ENCODE data around the gene TMEM119. TPM values are rescaled to one million over a fixed set of nuclear protein-coding genes. Genes with fewer than 3 reads are reported as not detected.

Gene TMEM119
- total RNA-seq, 5 donors from 2014 or later (not counting 1 experiment from before 2014, with no cell fraction given) = 0.13 to 3.9 (median 0.98) TPM

- Mint-ChIP-seq H3K9me3 (no peaks in the 10 kb centered on the region), H3K36me3 (peaks cover 15% of the 10 kb centered on the region), H3K4me3 (peak overlapping the region in 1 of 3 donors; percentile 15), H3K4me1 (peaks cover 86 to 92% (median 89%) of the 10 kb centered on the region in 3 donors), H3K27me3 (no peaks in the 10 kb centered on the region), H3K27ac (peak overlapping the region; percentile 88 to 98)
- peaks cover 0 to 23% of the 10 kb centered on the region in 2 donors for H3K36me3 ChIP-seq (ENCODE audit: control insufficient read depth in 2 of 2, extremely low read depth in 1 of 2, insufficient read depth in 1 of 2, low read length in 1 of 2)
- ChIA-PET CTCF (interaction anchor here (1.0 to 11.9 kb wide), 3 partner anchors 46 to 62 kb away, joined by 3 to 140 read pairs (median 4); partner anchors contain the start of gene SELPLG (in 1 of the 2)), POLR2A (no interaction called here)
- no peak overlapping the region for H3K4me3 ChIP-seq (ENCODE audit: control insufficient read depth in 1 of 2, extremely low read depth in 1 of 2, low read length in 1 of 2)
- H3K9me3 ChIP-seq = no peaks in the 10 kb centered on the region
- DNase-seq (peak in 1 of 35 experiments; percentile 19), ATAC-seq (replicated peaks in 1 of 4) (no peak)
- WGBS (ENCODE audit: insufficient coverage) = 86% methylated on average over 4 of the region's 8 CpGs
- H3K27ac ChIP-seq (ENCODE audit: low read length) = peak overlapping the region; percentile 21
- no peaks in the 10 kb centered on the region for H3K27me3 ChIP-seq (replicated peaks in 1 of 2; ENCODE audit: control insufficient read depth in 2 of 2, extremely low read depth in 1 of 2, insufficient read depth in 2 of 2, low read length in 1 of 2)
- H3K4me1 ChIP-seq (ENCODE audit: control insufficient read depth in 1 of 2, extremely low read depth in 1 of 2, insufficient read depth in 2 of 2, low read length in 2 of 2) = peaks cover 38 to 56% of the 10 kb centered on the region in 2 experiments
These were observed 26.2 kb downstream of the TMEM119 start for GRCh38 chr12:108571609-108572165.

GRCh38 chr12:108570743-108571608 lies 26.9 kb downstream of the TMEM119 start:
- POLR2A ChIA-PET = no interaction called here
- H3K9me3 ChIP-seq = no peaks in the 10 kb centered on the region
- Mint-ChIP-seq H3K27me3 (no peaks in the 10 kb centered on the region), H3K9me3 (no peaks in the 10 kb centered on the region), H3K36me3 (peaks cover 15% of the 10 kb centered on the region), H3K4me3 (peak overlapping the region in 1 of 3 donors; percentile 81), H3K4me1 (peaks cover 86 to 93% (median 86%) of the 10 kb centered on the region in 3 donors), H3K27ac (peak overlapping the region; percentile 88 to 98)
- peaks cover 0 to 30% of the 10 kb centered on the region in 2 donors for H3K36me3 ChIP-seq (ENCODE audit: control insufficient read depth in 2 of 2, extremely low read depth in 1 of 2, insufficient read depth in 1 of 2, low read length in 1 of 2)
- no peaks in the 10 kb centered on the region for H3K27me3 ChIP-seq (replicated peaks in 1 of 2; ENCODE audit: control insufficient read depth in 2 of 2, extremely low read depth in 1 of 2, insufficient read depth in 2 of 2, low read length in 1 of 2)
- peaks cover 38 to 62% of the 10 kb centered on the region in 2 experiments for H3K4me1 ChIP-seq (ENCODE audit: control insufficient read depth in 1 of 2, extremely low read depth in 1 of 2, insufficient read depth in 2 of 2, low read length in 2 of 2)
- H3K4me3 ChIP-seq (ENCODE audit: control insufficient read depth in 1 of 2, extremely low read depth in 1 of 2, low read length in 1 of 2) = no peak overlapping the region
- WGBS (ENCODE audit: insufficient coverage) = no CpG with 5 or more reads among the region's 3 CpGs
- H3K27ac ChIP-seq (ENCODE audit: low read length) = peak overlapping the region; percentile 40
- DNase-seq (peak in 4 of 35 experiments; percentile 14 to 50 (median 15)), ATAC-seq (replicated peaks in 1 of 4) (no peak)
- CTCF ChIA-PET = interaction anchor here (0.6 to 11.9 kb wide), 6 partner anchors 42 to 93 kb away, joined by 3 to 140 read pairs (median 5); no protein-coding TSS in a partner anchor

GRCh38 chr12:108568338-108569154 lies 29.3 kb downstream of the TMEM119 start:
- H3K4me3 Mint-ChIP-seq = peak overlapping the region; percentile 51 to 81 (median 51)
- no peaks in the 10 kb centered on the region for H3K27me3 Mint-ChIP-seq
- DNase-seq (peak; percentile 20 to 90 (median 76)), ATAC-seq (replicated peaks in 1 of 4) (peak; percentile 94 to 98 (median 95))
- H3K4me1 ChIP-seq (ENCODE audit: control insufficient read depth in 1 of 2, extremely low read depth in 1 of 2, insufficient read depth in 2 of 2, low read length in 2 of 2) = peaks cover 38 to 60% of the 10 kb centered on the region in 2 experiments
- H3K27ac ChIP-seq (ENCODE audit: low read length) = peak overlapping the region; percentile 82
- 8% methylated on average over 7 of the region's 10 CpGs for WGBS (ENCODE audit: insufficient coverage)
- no peaks in the 10 kb centered on the region for H3K9me3 ChIP-seq
- H3K4me3 ChIP-seq (ENCODE audit: control insufficient read depth in 1 of 2, extremely low read depth in 1 of 2, low read length in 1 of 2) = no peak overlapping the region
- ChIA-PET POLR2A (interaction anchor here in 1 of 2 donors (0.9 to 1.1 kb wide), 2 partner anchors 49 to 65 kb away, joined by 5 to 12 read pairs; partner anchors contain the start of gene SELPLG), CTCF (interaction anchor here (0.6 to 11.9 kb wide), 14 partner anchors 9 to 236 kb away, joined by 3 to 140 read pairs (median 4); partner anchors contain the start of gene SELPLG (in 1 of the 2))
- H3K27ac Mint-ChIP-seq = peak overlapping the region; percentile 95 to 98
- peaks cover 70 to 92% (median 88%) of the 10 kb centered on the region in 3 donors for H3K4me1 Mint-ChIP-seq
- peaks cover 0 to 51% of the 10 kb centered on the region in 2 donors for H3K36me3 ChIP-seq (ENCODE audit: control insufficient read depth in 2 of 2, extremely low read depth in 1 of 2, insufficient read depth in 1 of 2, low read length in 1 of 2)
- H3K36me3 Mint-ChIP-seq = peaks cover 25% of the 10 kb centered on the region
- H3K9me3 Mint-ChIP-seq = no peaks in the 10 kb centered on the region
- no peaks in the 10 kb centered on the region for H3K27me3 ChIP-seq (replicated peaks in 1 of 2; ENCODE audit: control insufficient read depth in 2 of 2, extremely low read depth in 1 of 2, insufficient read depth in 2 of 2, low read length in 1 of 2)

- peaks cover 42 to 68% of the 10 kb centered on the region in 2 experiments for H3K4me1 ChIP-seq (ENCODE audit: control insufficient read depth in 1 of 2, extremely low read depth in 1 of 2, insufficient read depth in 2 of 2, low read length in 2 of 2)
- H3K27ac Mint-ChIP-seq = peak overlapping the region; percentile 95 to 98
- H3K27ac ChIP-seq (ENCODE audit: low read length) = peak overlapping the region; percentile 82
- no peaks in the 10 kb centered on the region for H3K9me3 ChIP-seq
- H3K27me3 Mint-ChIP-seq = no peaks in the 10 kb centered on the region
- no peaks in the 10 kb centered on the region for H3K9me3 Mint-ChIP-seq
- no peaks in the 10 kb centered on the region for H3K27me3 ChIP-seq (replicated peaks in 1 of 2; ENCODE audit: control insufficient read depth in 2 of 2, extremely low read depth in 1 of 2, insufficient read depth in 2 of 2, low read length in 1 of 2)
- H3K36me3 Mint-ChIP-seq = peaks cover 25% of the 10 kb centered on the region
- no peak for ATAC-seq (replicated peaks in 1 of 4)
- no peak for DNase-seq
- peaks cover 62 to 89% (median 81%) of the 10 kb centered on the region in 3 donors for H3K4me1 Mint-ChIP-seq
- peaks cover 0 to 51% of the 10 kb centered on the region in 2 donors for H3K36me3 ChIP-seq (ENCODE audit: control insufficient read depth in 2 of 2, extremely low read depth in 1 of 2, insufficient read depth in 1 of 2, low read length in 1 of 2)
- H3K4me3 Mint-ChIP-seq = peak overlapping the region in 1 of 3 donors; percentile 81
- ChIA-PET POLR2A (interaction anchor here (0.6 to 0.9 kb wide), 2 partner anchors 50 to 57 kb away, joined by 4 to 5 read pairs; no protein-coding TSS in a partner anchor), CTCF (interaction anchor here (0.6 to 11.9 kb wide), 10 partner anchors 50 to 237 kb away, joined by 3 to 140 read pairs (median 6); no protein-coding TSS in a partner anchor)
- WGBS (ENCODE audit: insufficient coverage) = 85% methylated on average over 4 of the region's 7 CpGs
- H3K4me3 ChIP-seq (ENCODE audit: control insufficient read depth in 1 of 2, extremely low read depth in 1 of 2, low read length in 1 of 2) = no peak overlapping the region
These were observed 30.2 kb downstream of the TMEM119 start for GRCh38 chr12:108567406-108568337.

GRCh38 chr12:108566452-108566851 lies 31.4 kb downstream of the TMEM119 start:
- Histone ChIP-seq H3K4me3 (ENCODE audit: control insufficient read depth in 1 of 2, extremely low read depth in 1 of 2, low read length in 1 of 2) (no peak overlapping the region), H3K27me3 (replicated peaks in 1 of 2; ENCODE audit: control insufficient read depth in 2 of 2, extremely low read depth in 1 of 2, insufficient read depth in 2 of 2, low read length in 1 of 2) (no peaks in the 10 kb centered on the region), H3K9me3 (no peaks in the 10 kb centered on the region), H3K36me3 (ENCODE audit: control insufficient read depth in 2 of 2, extremely low read depth in 1 of 2, insufficient read depth in 1 of 2, low read length in 1 of 2) (peaks cover 0 to 51% of the 10 kb centered on the region in 2 donors), H3K27ac (ENCODE audit: low read length) (peak overlapping the region; percentile 30), H3K4me1 (ENCODE audit: control insufficient read depth in 1 of 2, extremely low read depth in 1 of 2, insufficient read depth in 2 of 2, low read length in 2 of 2) (peaks cover 47 to 60% of the 10 kb centered on the region in 2 experiments)
- Mint-ChIP-seq H3K27ac (peak overlapping the region; percentile 83 to 98), H3K4me1 (peaks cover 59 to 81% (median 73%) of the 10 kb centered on the region in 3 donors), H3K4me3 (no peak overlapping the region), H3K27me3 (no peaks in the 10 kb centered on the region), H3K36me3 (peaks cover 25% of the 10 kb centered on the region), H3K9me3 (no peaks in the 10 kb centered on the region)
- ATAC-seq (replicated peaks in 1 of 4) = no peak
- WGBS (ENCODE audit: insufficient coverage) = 100% methylated on average over 3 of the region's 4 CpGs
- POLR2A ChIA-PET = interaction anchor here (0.8 to 1.8 kb wide), 3 partner anchors 52 to 238 kb away, joined by 3 to 5 read pairs (median 3); partner anchors contain the start of gene SELPLG (in 1 of the 2)
- no peak for DNase-seq
- CTCF ChIA-PET = interaction anchor here (0.6 to 11.9 kb wide), 8 partner anchors 10 to 98 kb away, joined by 3 to 140 read pairs (median 4); no protein-coding TSS in a partner anchor

Measured in T-cell (primary cell).